GM12864 (cell line): ENCODE data around the gene NKG7.

Experiments used
- DNase-seq: peaks from one replicate; pipeline ENCODE4 v3.0.0-alpha.2; 2011; ENCODE audit warnings: low read depth
- H3K4me3 ChIP-seq: 2 replicates; pipeline ENCODE4 v1.5.1; 2011; ENCODE audit warnings: mild to moderate bottlenecking, low read depth, low read length, control low read depth
- CTCF ChIP-seq: IDR thresholded peaks from 2 replicates; pipeline ENCODE4 v1.5.1; 2011; ENCODE audit warnings: low read depth, mild to moderate bottlenecking, moderate library complexity, low read length, control low read depth, inconsistent platforms; ENCODE audit errors: missing control alignments

Gene NKG7

GRCh38 chr19:51323481-51324166 is 48.8 kb downstream of the NKG7 start:
- TF ChIP-seq CTCF, result no peak
- no peak for DNase-seq

DNA sequence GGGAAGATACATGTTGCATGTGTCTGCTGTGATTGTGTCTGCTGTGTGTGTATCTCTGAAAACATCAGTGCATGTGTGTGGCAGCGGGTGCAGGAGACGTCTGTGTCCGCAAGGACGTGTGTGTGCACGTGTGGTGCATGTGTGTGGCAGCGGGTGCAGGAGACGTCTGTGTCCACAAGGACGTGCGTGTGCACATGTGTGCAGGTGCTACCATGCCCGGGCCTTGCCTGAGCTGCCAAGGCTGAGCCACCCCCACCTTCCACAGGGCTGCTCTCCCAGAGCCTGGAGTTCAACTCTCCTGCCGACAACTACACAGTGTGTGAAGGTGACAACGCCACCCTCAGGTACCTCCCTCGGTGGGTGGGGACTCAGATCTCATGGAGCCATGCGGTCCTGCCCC is 50.7 kb downstream of the NKG7 start:
- H3K4me3 ChIP-seq, result no peak overlapping the region
- TF ChIP-seq CTCF, result no peak
- no peak for DNase-seq

More at GRCh38 chr19:51323481-51324166, 48.8 kb downstream of the NKG7 start:
- H3K4me3 ChIP-seq, result no peak overlapping the region
